ENCODE measurements around the gene ANKRD26.

Gene ANKRD26

DNA sequence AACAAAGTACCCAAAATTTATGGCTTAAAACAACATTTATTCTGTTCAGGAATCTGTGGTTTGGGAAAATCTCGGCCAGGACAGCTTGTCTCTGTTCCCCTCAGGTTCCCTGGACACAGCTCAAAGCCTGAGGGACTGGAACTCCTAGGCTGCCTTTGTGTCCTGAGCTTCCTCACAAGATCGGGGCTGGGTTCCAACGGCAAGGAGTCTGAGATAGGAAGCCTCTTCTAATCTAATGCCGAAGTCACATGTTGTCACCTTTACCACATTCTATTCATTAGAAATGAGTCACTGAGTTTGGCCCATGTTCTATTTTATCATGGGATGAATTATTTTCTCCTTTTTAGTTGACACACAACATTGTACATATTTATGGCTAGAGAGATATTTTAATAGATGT lies 80.5 kb downstream of the ANKRD26 start:
- DNase-seq = no peak

DNA sequence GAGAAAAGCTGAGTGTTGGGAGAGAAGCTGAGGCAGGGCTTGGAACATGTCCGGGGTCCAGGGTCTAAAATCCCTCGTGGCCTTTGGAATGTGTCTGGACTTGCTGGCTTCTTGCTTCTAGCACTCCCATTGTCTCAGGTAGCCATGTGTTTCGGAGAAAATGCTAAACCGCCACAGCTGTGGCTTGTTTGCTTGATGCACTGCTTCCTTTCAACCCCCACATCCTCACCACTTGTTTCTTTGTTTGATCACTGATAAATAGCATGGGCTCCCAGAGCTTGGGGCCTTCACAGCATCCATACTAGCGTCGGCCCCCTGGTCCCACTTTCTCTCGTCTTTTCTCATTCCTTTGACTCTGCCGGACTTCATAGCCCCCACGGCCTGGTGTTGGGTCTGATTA lies 102.7 kb downstream of the ANKRD26 start:
- no peak for DNase-seq

DNA sequence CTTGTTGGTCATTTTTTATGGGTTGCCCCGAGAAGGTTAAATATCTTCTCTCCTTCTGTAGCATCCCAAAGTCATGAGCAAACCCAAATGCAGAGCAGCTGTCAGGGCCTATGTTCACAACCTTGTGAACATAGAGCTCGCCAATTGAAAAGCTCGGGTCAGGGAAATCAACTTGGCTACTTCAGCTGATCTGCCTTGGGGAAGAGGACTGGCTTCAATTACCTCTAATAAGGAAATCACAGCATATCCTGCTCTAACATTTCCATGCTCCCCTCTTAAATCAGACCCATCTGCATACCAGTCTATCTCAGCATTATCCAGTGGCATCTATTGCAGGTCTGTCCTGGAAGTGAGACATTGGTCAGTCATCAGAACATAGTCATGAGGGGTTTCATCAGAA lies 105.6 kb downstream of the ANKRD26 start:
- DNase-seq = no peak

DNA sequence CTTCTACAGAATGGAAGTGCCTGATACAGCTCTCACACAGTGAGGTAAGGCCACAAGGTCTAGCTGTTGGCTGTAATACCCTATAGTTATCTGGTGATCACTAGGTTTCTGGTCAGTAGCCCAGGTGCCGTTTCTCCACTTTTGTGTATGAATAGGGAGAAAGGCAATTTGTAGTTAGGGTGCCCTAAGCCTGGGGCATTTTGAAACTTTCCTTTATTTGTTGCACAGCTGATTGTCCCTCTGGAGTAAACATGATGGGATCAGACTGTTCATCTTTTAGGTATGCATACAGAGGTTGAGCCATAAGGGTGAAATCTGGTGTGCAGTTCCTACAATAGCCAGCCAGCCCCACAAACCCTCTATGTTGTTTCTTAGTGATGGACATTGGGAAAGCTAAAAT lies 112.4 kb downstream of the ANKRD26 start:
- no peak for DNase-seq

DNA sequence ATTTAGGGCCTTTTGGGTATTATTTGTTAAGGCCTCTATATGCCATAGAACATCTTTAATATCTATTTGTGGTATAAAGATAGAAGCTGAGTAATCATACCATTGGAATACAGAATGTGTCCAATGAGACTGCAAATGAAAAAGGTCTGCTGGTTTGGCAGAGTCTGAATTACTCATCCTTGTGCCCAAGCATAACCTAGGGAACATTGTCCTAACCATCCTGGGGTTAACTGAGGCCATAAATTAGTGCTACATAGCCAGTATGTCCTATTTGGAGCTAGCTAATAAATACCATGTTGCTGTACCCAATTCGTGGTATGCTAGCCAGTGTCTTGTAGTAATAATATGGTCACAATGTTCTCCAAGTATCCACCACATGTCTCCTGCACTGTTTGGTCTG lies 117.1 kb downstream of the ANKRD26 start:
- DNase-seq = no peak

DNA sequence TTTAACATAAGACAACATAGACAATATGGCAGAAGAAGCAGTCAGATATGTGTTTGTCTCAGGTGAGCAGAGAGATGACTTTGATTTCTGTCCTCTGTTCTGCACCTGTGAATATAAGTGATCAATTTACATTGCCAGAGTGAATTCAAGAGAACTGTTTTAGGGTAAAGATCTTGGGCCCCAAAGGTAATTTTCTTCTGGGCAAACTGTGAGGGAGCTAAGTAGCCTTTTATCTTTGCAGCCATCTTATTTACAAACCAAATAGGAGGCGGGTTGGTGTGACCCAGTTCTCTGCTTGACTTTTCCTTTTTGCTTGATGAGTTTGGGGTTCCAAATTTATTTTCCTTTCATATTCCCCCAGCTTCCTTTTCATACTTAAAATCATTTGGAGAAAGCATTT lies 118.2 kb downstream of the ANKRD26 start:
- no peak for DNase-seq

DNA sequence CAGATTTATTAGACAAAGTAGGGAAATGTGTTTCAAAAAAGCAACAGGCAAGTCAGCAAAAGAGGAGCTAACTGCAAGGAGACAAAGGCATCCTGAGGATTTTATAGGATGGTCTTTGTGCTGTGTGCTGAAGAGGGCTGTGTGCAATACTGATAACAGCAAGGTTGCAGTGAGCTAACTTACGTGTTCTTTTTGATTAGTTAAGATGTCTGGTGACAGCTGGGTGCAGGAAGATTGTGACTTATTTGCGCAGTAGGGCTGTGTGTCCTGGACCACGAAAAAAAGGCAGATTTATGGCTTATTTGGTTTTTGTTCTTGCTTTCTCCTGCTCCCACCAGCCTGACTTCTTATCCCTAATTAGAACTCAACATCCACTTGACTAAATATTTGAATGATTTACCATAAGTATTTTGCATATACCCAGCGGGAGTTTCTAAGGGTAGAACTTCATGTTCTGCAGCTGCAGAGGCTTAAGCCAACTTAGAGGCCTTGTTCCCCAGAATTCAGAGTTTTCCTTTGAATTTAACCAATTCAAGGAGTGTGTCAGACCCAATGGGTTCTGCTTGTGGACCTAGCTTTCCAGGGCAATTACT lies 119.0 kb downstream of the ANKRD26 start:
- no peak for DNase-seq

DNA sequence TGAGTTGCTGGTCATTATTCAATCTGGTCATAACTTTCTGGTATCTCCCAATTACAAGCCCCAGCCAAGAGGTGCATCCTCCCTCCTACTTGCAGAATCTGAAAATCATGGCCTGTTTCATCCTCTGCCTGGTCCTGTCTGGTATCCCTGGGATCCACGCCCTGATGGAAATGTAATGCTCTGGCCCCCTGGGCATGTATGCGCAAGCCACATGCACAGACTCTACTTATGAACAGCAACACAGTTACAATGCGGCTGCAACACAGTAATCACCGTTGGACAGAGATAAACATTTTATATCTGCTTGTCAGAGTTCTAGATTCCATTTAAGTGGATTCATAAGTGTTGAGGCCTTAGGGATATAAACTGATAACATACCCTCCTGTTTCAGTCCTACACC lies 121.8 kb downstream of the ANKRD26 start:
- no peak for DNase-seq

DNA sequence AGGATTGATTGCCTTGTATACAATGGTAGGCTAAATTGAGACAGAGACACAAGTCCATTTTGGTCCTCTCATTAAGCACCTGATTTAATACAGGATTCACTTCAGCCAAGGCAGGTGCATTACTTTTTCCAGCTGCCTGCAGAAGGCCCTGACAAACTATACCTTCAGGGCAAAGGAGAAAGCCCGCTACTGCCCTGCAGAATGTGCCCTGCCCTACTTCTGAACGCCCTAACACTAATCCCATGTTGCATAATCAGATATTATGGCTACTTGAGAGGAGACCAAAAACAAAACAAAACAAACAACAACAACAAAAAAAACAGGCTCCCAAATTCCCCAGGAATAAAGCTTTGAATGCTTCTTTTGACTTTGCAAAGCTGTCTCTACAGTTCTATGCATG lies 122.7 kb downstream of the ANKRD26 start:
- DNase-seq = no peak

DNA sequence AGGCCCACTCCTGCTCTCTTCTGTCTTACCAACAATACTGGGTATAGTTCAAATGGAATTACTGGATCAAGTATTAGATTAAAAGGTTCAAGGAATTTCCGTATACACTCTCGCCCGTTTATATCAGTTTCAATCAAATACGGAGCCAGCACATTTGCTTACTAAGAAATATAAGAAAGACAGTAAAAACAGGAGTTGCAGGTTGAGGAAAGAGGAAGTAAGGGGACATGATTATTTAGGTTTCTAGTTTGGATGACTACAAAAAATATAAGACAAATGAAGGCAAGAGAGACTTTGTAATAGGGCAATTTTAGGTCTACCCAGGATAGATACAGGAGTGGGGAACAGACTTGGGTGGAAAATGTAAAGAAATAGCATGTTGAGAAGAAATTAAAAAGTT lies 129.6 kb downstream of the ANKRD26 start:
- no peak for DNase-seq

DNA sequence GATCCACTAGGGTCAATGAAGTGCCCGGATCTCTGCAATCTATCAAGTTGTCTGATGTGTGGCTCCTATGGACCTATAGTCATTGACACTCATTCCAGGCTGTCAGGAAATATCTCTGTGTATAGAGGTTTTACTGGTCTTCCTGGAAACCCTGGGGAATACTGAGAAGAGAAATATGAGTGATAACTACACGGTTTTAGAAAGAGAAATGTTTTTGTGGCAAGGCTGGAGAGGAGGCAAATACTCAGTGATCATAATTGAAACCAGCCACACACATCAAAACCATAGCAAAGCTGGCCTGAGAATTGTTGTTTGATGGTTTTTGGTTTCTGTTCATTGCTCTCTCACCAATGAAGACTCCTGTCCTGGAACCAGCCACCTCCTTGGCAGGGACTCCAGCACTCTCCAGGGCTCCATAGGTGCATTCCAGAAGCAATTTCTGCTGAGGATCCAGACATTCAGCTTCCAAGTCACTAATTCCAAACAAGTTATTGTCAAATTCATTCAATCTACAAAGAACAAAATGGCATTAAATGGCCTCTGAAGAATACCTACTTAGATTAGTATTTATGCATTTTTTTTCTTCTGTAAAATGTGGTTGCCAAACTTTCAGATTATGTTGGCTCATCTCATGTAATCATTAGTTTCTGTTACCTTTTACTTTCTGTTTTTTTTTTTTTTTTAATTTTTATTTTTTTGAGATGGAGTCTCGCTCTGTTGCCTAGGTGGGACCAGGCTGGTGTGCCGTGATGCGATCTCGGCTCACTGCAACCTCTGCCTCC lies 131.0 kb downstream of the ANKRD26 start:
- DNase-seq = no peak

DNA sequence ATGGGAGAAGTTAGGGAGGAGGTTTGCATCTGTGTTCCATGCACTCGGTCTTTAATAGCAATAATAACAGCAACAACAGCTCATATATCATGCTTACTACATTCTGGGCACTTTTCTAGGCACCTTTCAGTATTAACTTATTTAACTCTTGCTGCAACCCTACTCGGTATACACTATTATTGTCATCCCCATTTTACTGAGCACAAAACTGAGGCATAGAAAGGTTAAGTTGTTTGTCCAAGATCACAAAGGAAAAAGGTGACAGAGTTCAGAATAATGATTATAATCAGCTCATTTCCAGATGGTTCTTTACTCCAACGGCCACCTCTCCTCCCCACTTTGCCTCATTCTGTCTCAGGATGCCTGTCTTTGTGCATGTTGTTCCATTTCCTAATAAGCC lies 137.5 kb downstream of the ANKRD26 start:
- no peak for DNase-seq

DNA sequence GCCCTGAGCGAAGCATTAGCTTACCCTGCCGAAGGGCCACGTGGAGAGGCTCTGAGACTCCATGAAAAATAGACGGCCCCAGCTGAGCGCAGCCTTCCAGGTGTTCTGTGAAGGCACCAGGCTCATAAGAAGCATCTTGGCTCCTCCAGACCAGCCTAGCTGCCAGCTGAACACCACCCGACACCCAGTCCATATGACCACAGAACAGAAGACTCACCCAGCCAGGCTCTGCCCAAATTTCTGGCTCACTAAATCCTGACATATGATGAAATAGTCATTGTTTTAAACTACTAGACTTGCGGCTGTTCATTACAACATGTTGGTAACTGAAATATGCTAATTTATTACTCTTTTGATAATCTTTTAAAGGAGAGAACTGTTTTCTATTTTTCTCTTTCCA lies 140.0 kb downstream of the ANKRD26 start:
- DNase-seq = no peak

DNA sequence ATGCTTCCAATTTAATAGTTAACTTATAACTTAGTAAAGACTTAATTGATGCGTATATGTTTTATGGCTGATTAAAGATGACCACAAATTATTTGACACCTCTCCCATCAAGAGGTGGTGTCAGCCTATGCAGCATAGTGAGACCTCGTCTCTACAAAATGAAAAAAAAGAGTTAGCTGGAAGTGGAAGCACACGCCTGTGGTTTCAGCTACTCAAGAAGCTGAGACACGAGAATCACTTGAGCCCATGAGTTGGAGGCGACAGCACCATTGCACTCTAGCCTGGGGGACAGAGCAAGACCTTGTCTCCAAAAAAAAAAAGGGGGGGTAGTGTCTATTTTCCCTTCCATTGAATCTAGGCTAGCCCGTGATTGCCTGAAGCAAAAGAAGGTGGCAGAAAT lies 140.5 kb downstream of the ANKRD26 start:
- DNase-seq = no peak
